GM23338 (cell line): ENCODE data around the gene CPD. TPM values are rescaled to one million over a fixed set of nuclear protein-coding genes. Genes with fewer than 3 reads are reported as not detected.

ENCODE experiments used
- ATAC-seq: fragments of 200-7000 bp; cut with Tn5 transposase; 3 replicates; pipeline ENCODE4 v1.9.1; 2020
- DNase-seq: peaks from one replicate; pipeline ENCODE4 v3.0.0-alpha.2; 2015; ENCODE audit warnings: low spot score
- H2AFZ ChIP-seq: fragments of 200-600 bp; sonication (generic); 2 replicates; pipeline ENCODE4 v1.8.0; 2016; ENCODE audit warnings: antibody characterized with exemption, mild to moderate bottlenecking, moderate library complexity
- H3F3A ChIP-seq: fragments of 200-600 bp; sonication (generic); replicated peaks from 2 replicates; pipeline ENCODE4 v1.8.0; 2017; ENCODE audit warnings: antibody characterized with exemption, mixed run types, low read depth
- H3K27ac ChIP-seq: fragments of 200-600 bp; sonication (generic); 2 replicates; pipeline ENCODE4 v1.6.1; 2016; ENCODE audit warnings: low read depth
- H3K27me3 ChIP-seq: fragments of 200-600 bp; sonication (generic); 2 replicates; pipeline ENCODE4 v1.8.0; 2016; ENCODE audit warnings: mild to moderate bottlenecking, mixed run types, moderate library complexity; ENCODE audit not compliant: insufficient read depth
- H3K36me3 ChIP-seq: fragments of 200-600 bp; sonication (generic); 2 replicates; pipeline ENCODE4 v1.8.0; 2016; ENCODE audit warnings: mild to moderate bottlenecking; ENCODE audit not compliant: insufficient read depth
- H3K4me1 ChIP-seq: fragments of 200-600 bp; sonication (generic); 2 replicates; pipeline ENCODE4 v1.8.0; 2016; ENCODE audit warnings: mild to moderate bottlenecking, moderate library complexity; ENCODE audit not compliant: insufficient read depth
- H3K4me2 ChIP-seq: fragments of 200-600 bp; sonication (generic); 2 replicates; pipeline ENCODE4 v1.7.1; 2017; ENCODE audit warnings: mixed run types
- H3K4me3 ChIP-seq: fragments of 200-600 bp; sonication (generic); 2 replicates; pipeline ENCODE4 v1.6.1; 2016; ENCODE audit warnings: mixed run types
- H3K79me2 ChIP-seq: fragments of 200-600 bp; sonication (generic); replicated peaks from 2 replicates; pipeline ENCODE4 v1.8.0; 2017; ENCODE audit warnings: mild to moderate bottlenecking; ENCODE audit not compliant: insufficient read depth
- H3K9me2 ChIP-seq: fragments of 200-600 bp; sonication (generic); 2 replicates; pipeline ENCODE4 v1.8.0; 2017; ENCODE audit not compliant: insufficient read depth
- H4K20me1 ChIP-seq: fragments of 200-600 bp; sonication (generic); replicated peaks from 2 replicates; pipeline ENCODE4 v1.8.0; 2017; ENCODE audit warnings: mild to moderate bottlenecking; ENCODE audit not compliant: insufficient read depth
- H3K27ac Mint-ChIP-seq: 2 replicates; pipeline ENCODE4 v1.8.0; 2020; ENCODE audit warnings: inconsistent platforms, mild to moderate bottlenecking, moderate library complexity, mixed read lengths
- H3K27me3 Mint-ChIP-seq: 3 replicates; pipeline ENCODE4 v1.8.0; 2022; ENCODE audit warnings: low read depth, mild to moderate bottlenecking, moderate library complexity, mixed read lengths, inconsistent platforms; ENCODE audit not compliant: insufficient read depth, poor library complexity
- H3K36me3 Mint-ChIP-seq: 3 replicates; pipeline ENCODE4 v1.8.0; 2021; ENCODE audit warnings: low read depth, mild to moderate bottlenecking, inconsistent platforms, moderate library complexity, mixed read lengths
- H3K4me1 Mint-ChIP-seq: 3 replicates; pipeline ENCODE4 v1.8.0; 2020; ENCODE audit warnings: mild to moderate bottlenecking, inconsistent platforms, mixed read lengths
- H3K4me3 Mint-ChIP-seq: 3 replicates; pipeline ENCODE4 v1.8.0; 2021; ENCODE audit warnings: moderate library complexity, mild to moderate bottlenecking, inconsistent platforms, mixed read lengths
- H3K9me3 Mint-ChIP-seq: 3 replicates; pipeline ENCODE4 v1.8.0; 2020; ENCODE audit warnings: moderate library complexity, mild to moderate bottlenecking, inconsistent platforms, mixed read lengths
- ETS1 ChIP-seq: IDR thresholded peaks from 2 replicates; pipeline ENCODE4 v1.6.1; 2016; ENCODE audit warnings: antibody characterized with exemption
- NANOG ChIP-seq: IDR thresholded peaks from 2 replicates; pipeline ENCODE4 v1.6.1; 2016; ENCODE audit warnings: antibody characterized with exemption, borderline replicate concordance
- REST ChIP-seq: IDR thresholded peaks from one replicate; pipeline ENCODE4 v1.6.1; 2018; ENCODE audit warnings: antibody characterized with exemption; ENCODE audit not compliant: unreplicated experiment
- STAT1 ChIP-seq: IDR thresholded peaks from one replicate; pipeline ENCODE4 v1.6.1; 2016; ENCODE audit warnings: antibody characterized with exemption; ENCODE audit not compliant: unreplicated experiment
- polyA plus RNA-seq: library from polyadenylated mRNA; unstranded; fragments of >200 nt; fragmentation: Nextera tagmentation; extraction: Ambion mirVana; gene quantifications from 2 replicates; pipeline ENCODE4 v1.2.1, GENCODE V29; 2016
- total RNA-seq: library from RNA; depleted of rRNA; stranded (reverse); fragments of >200 nt; shearing (Covaris generic); gene quantifications from 2 replicates; pipeline ENCODE4 v1.2.3, GENCODE V29; 2014

Gene CPD
- total and polyA plus RNA-seq, 2 experiments from 2014 or later, result 6.2 to 57.8 TPM

GRCh38 chr17:30343796-30344195 is 34.9 kb upstream of the CPD start:
- Histone ChIP-seq H3F3A (no peaks in the 10 kb centered on the region), H2AFZ (no peak overlapping the region; the same call in 1 of the 2 replicates), H3K36me3 (no peaks in the 10 kb centered on the region), H3K4me1 (no peaks in the 10 kb centered on the region), H3K4me2 (no peak overlapping the region), H3K9me2 (no peaks in the 10 kb centered on the region), H3K79me2 (no peaks in the 10 kb centered on the region), H4K20me1 (0 out of 2 replicates have a peak, but pooled peaks cover 2% of the 10 kb centered on the region), H3K27ac (no peak overlapping the region), H3K27me3 (no peaks in the 10 kb centered on the region), H3K4me3 (no peak overlapping the region)
- Mint-ChIP-seq H3K9me3 (no peaks in the 10 kb centered on the region; the same call in 2 of the 3 replicates), H3K4me1 (peaks cover 13% of the 10 kb centered on the region), H3K36me3 (no peaks in the 10 kb centered on the region), H3K4me3 (no peak overlapping the region), H3K27me3 (peaks cover 6% of the 10 kb centered on the region), H3K27ac (no peak overlapping the region)
- DNase-seq (no peak), ATAC-seq (no peak)
- TF ChIP-seq ETS1, result no peak

GRCh38 chr17:30344283-30345088 is 34.2 kb upstream of the CPD start:
- Histone ChIP-seq H3K9me2 (no peaks in the 10 kb centered on the region), H3K79me2 (no peaks in the 10 kb centered on the region), H3K4me3 (no peak overlapping the region), H3K27ac (no peak overlapping the region), H3K27me3 (no peaks in the 10 kb centered on the region), H2AFZ (peak overlapping the region; percentile 28; the same call in 1 of the 2 replicates), H3F3A (no peaks in the 10 kb centered on the region), H3K4me1 (no peaks in the 10 kb centered on the region), H3K36me3 (no peaks in the 10 kb centered on the region), H3K4me2 (no peak overlapping the region), H4K20me1 (no peaks in the 10 kb centered on the region)
- Mint-ChIP-seq H3K9me3 (no peaks in the 10 kb centered on the region; the same call in 2 of the 3 replicates), H3K36me3 (no peaks in the 10 kb centered on the region), H3K27ac (no peak overlapping the region), H3K27me3 (peaks cover 6% of the 10 kb centered on the region), H3K4me1 (peaks cover 13% of the 10 kb centered on the region), H3K4me3 (no peak overlapping the region)
- ATAC-seq (no peak), DNase-seq (no peak)
- no peak for TF ChIP-seq REST

GRCh38 chr17:30345089-30345433 is 33.7 kb upstream of the CPD start:
- H3K9me3 Mint-ChIP-seq, result no peaks in the 10 kb centered on the region; the same call in 2 of the 3 replicates
- 0 out of 2 replicates have a peak overlapping the region, but pooled peaks have one; percentile 28 for H2AFZ ChIP-seq
- peaks cover 10% of the 10 kb centered on the region for H3K4me1 Mint-ChIP-seq
- H3K27me3 ChIP-seq, result no peaks in the 10 kb centered on the region
- no peak overlapping the region for H3K4me2 ChIP-seq
- H4K20me1 ChIP-seq, result no peaks in the 10 kb centered on the region
- peaks cover 2% of the 10 kb centered on the region for H3K27me3 Mint-ChIP-seq
- H3K9me2 ChIP-seq, result no peaks in the 10 kb centered on the region
- no peaks in the 10 kb centered on the region for H3F3A ChIP-seq
- ATAC-seq (no peak), DNase-seq (no peak)
- no peaks in the 10 kb centered on the region for H3K36me3 Mint-ChIP-seq
- no peak overlapping the region for H3K4me3 ChIP-seq
- H3K36me3 ChIP-seq, result no peaks in the 10 kb centered on the region
- no peaks in the 10 kb centered on the region for H3K79me2 ChIP-seq
- H3K4me1 ChIP-seq, result no peaks in the 10 kb centered on the region
- no peak overlapping the region for H3K27ac ChIP-seq
- H3K4me3 Mint-ChIP-seq, result no peak overlapping the region
- no peak overlapping the region for H3K27ac Mint-ChIP-seq
- TF ChIP-seq STAT1 (no peak), ETS1 (no peak), NANOG (no peak)
